H1 (cell line): ENCODE data around the gene LRRFIP1. TPM values are rescaled to one million over a fixed set of nuclear protein-coding genes. Genes with fewer than 3 reads are reported as not detected.

Experiments
- CTCF ChIA-PET: fragments of 300-600 bp; sonication (Branson Sonifier 250); formaldehyde crosslinking; loops from one replicate; lab custom pipeline; 2021; ENCODE audit not compliant: partially characterized antibody; lab: Charles Lee
- POLR2A ChIA-PET: fragments of 300-600 bp; sonication (Branson Sonifier 250); formaldehyde crosslinking; loops from one replicate; lab custom pipeline; 2021; ENCODE audit warnings: inconsistent platforms; ENCODE audit not compliant: partially characterized antibody; lab: Charles Lee
- DNase-seq, 2 experiments: peaks; one replicate each; pipeline versions ENCODE4 v3.0.0 to v3.0.0-alpha.2; 2010 to 2022; ENCODE audit warnings: low spot score in 2 of 2, low read depth in 1 of 2, mixed read lengths in 1 of 2
- FAIRE-seq: peaks from 2 replicates; lab custom pipeline; 2011; peaks lifted over from hg19 to GRCh38; lab: Jason Lieb, UNC
- H2AFZ ChIP-seq: 2 replicates; pipeline ENCODE4 v1.8.1; 2012; ENCODE audit warnings: low read length, inconsistent platforms
- H2AK5ac ChIP-seq: 2 replicates; pipeline ENCODE4 v1.6.1; 2013; ENCODE audit warnings: low read depth, low read length
- H2BK120ac ChIP-seq: replicated peaks from 2 replicates; pipeline ENCODE3; 2013; ENCODE audit warnings: low read depth, low read length, inconsistent platforms
- H2BK12ac ChIP-seq: 2 replicates; pipeline ENCODE4 v1.6.1; 2013; ENCODE audit warnings: low read depth, low read length
- H2BK15ac ChIP-seq: 2 replicates; pipeline ENCODE4 v1.6.1; 2013; ENCODE audit warnings: low read length
- H2BK20ac ChIP-seq: 2 replicates; pipeline ENCODE4 v1.6.1; 2013; ENCODE audit warnings: low read length
- H2BK5ac ChIP-seq: 2 replicates; pipeline ENCODE4 v1.6.1; 2013; ENCODE audit warnings: low read depth, low read length
- H3K14ac ChIP-seq: 2 replicates; pipeline ENCODE4 v1.6.1; 2013; ENCODE audit warnings: inconsistent platforms; ENCODE audit not compliant: insufficient read length
- H3K18ac ChIP-seq: 2 replicates; pipeline ENCODE4 v1.6.1; 2013; ENCODE audit warnings: low read length; ENCODE audit errors: extremely low read depth
- H3K23ac ChIP-seq: 2 replicates; pipeline ENCODE4 v1.6.1; 2013; ENCODE audit warnings: inconsistent platforms; ENCODE audit not compliant: insufficient read length
- H3K23me2 ChIP-seq: 2 replicates; pipeline ENCODE4 v1.6.1; 2013; ENCODE audit warnings: low read depth, low read length
- H3K27ac ChIP-seq: 2 replicates; pipeline ENCODE4 v1.6.1; 2011; ENCODE audit warnings: low read depth, low read length, inconsistent platforms
- H3K27me3 ChIP-seq, 4 experiments: replicated peaks in 1 of 4; 1 replicate in 1 of 4; 2 replicates in 3 of 4; pipeline versions ENCODE4 v1.6.1 to v1.8.1; 2011 to 2013; ENCODE audit warnings: low read length in 3 of 4, mild to moderate bottlenecking in 3 of 4, inconsistent platforms in 2 of 4, mixed read lengths in 2 of 4, moderate library complexity in 1 of 4; ENCODE audit not compliant: control insufficient read depth in 3 of 4, insufficient read depth in 3 of 4; ENCODE audit errors: extremely low read depth in 1 of 4
- H3K36me3 ChIP-seq, 4 experiments: 2 replicates each; pipeline versions ENCODE4 v1.6.1 to v1.8.1; 2011 to 2013; ENCODE audit warnings: mild to moderate bottlenecking in 4 of 4, low read length in 3 of 4, moderate library complexity in 2 of 4, control low read depth in 1 of 4, inconsistent platforms in 1 of 4; ENCODE audit not compliant: insufficient read depth in 4 of 4, control insufficient read depth in 2 of 4
- H3K4ac ChIP-seq: replicated peaks from 2 replicates; pipeline ENCODE3; 2013; ENCODE audit warnings: low read length, low read depth, mixed read lengths, inconsistent platforms; ENCODE audit not compliant: insufficient read length
- H3K4me1 ChIP-seq, 4 experiments: replicated peaks in 1 of 4; 1 replicate in 1 of 4; 2 replicates in 3 of 4; pipeline versions ENCODE4 v1.6.1 to v1.8.1; 2011 to 2013; ENCODE audit warnings: low read length in 3 of 4, inconsistent platforms in 2 of 4, mixed read lengths in 1 of 4; ENCODE audit not compliant: insufficient read depth in 4 of 4, control insufficient read depth in 3 of 4
- H3K4me2 ChIP-seq, 2 experiments: 2 replicates each; pipeline versions ENCODE4 v1.6.1 to v1.8.1; 2011 to 2013; ENCODE audit warnings: low read depth in 2 of 2, low read length in 2 of 2, control low read depth in 1 of 2, inconsistent platforms in 1 of 2, mild to moderate bottlenecking in 1 of 2; ENCODE audit not compliant: insufficient read depth in 1 of 2
- H3K4me3 ChIP-seq, 4 experiments: fragments of 200-600, 300-600 bp in 1 of 4; sonication (generic), shearing (Covaris generic), sonication (Bioruptor Twin) in 1 of 4; 2 replicates each; pipeline versions ENCODE4 v1.5.1 to v1.8.1; 2011 to 2016; ENCODE audit warnings: low read length in 4 of 4, low read depth in 3 of 4, control low read depth in 2 of 4, inconsistent platforms in 2 of 4, mild to moderate bottlenecking in 2 of 4, mixed read lengths in 1 of 4, moderate library complexity in 1 of 4; ENCODE audit not compliant: insufficient read depth in 2 of 4; ENCODE audit errors: extremely low read depth in 1 of 4
- H3K56ac ChIP-seq: replicated peaks from 2 replicates; pipeline ENCODE3; 2013; ENCODE audit warnings: low read depth, mild to moderate bottlenecking, mixed read lengths, low read length, inconsistent platforms; ENCODE audit not compliant: insufficient read length
- H3K79me1 ChIP-seq: 2 replicates; pipeline ENCODE4 v1.6.1; 2013; ENCODE audit warnings: low read depth, low read length, control low read depth
- H3K79me2 ChIP-seq, 2 experiments: 2 replicates each; pipeline versions ENCODE4 v1.6.1 to v1.8.1; 2012 to 2013; ENCODE audit warnings: low read length in 2 of 2, mild to moderate bottlenecking in 2 of 2, inconsistent platforms in 1 of 2; ENCODE audit not compliant: insufficient read depth in 2 of 2, control insufficient read depth in 1 of 2
- H3K9ac ChIP-seq, 4 experiments: replicated peaks in 1 of 4; 1 replicate in 1 of 4; 2 replicates in 3 of 4; pipeline versions ENCODE4 v1.6.1 to v1.8.1; 2011 to 2013; ENCODE audit warnings: low read depth in 3 of 4, low read length in 3 of 4, control low read depth in 2 of 4, mild to moderate bottlenecking in 2 of 4, moderate library complexity in 2 of 4, inconsistent platforms in 1 of 4; ENCODE audit errors: extremely low read depth in 1 of 4
- H3K9me3 ChIP-seq, 2 experiments: 2 replicates each; pipeline versions ENCODE4 v1.6.1 to v1.8.1; 2012 to 2013; ENCODE audit warnings: mild to moderate bottlenecking in 2 of 2, moderate library complexity in 2 of 2, control low read depth in 1 of 2, inconsistent platforms in 1 of 2, low read depth in 1 of 2, low read length in 1 of 2, mixed read lengths in 1 of 2; ENCODE audit not compliant: insufficient read depth in 2 of 2
- H4K20me1 ChIP-seq, 2 experiments: replicated peaks in 1 of 2; 2 replicates each; pipeline versions ENCODE3 to v1.8.1; 2011 to 2013; ENCODE audit warnings: inconsistent platforms in 2 of 2, low read length in 2 of 2, mild to moderate bottlenecking in 1 of 2; ENCODE audit not compliant: insufficient read depth in 2 of 2, control insufficient read depth in 1 of 2
- H4K5ac ChIP-seq: 2 replicates; pipeline ENCODE4 v1.6.1; 2013; ENCODE audit warnings: low read length, low read depth, mixed read lengths, inconsistent platforms; ENCODE audit not compliant: insufficient read length
- H4K8ac ChIP-seq: 2 replicates; pipeline ENCODE4 v1.8.0; 2013; ENCODE audit warnings: mild to moderate bottlenecking, moderate library complexity, low read length, inconsistent platforms; ENCODE audit not compliant: insufficient read depth; ENCODE audit errors: extremely low read depth
- H4K91ac ChIP-seq: replicated peaks from 2 replicates; pipeline ENCODE3; 2013; ENCODE audit warnings: low read length, mixed read lengths, inconsistent platforms; ENCODE audit not compliant: insufficient read length
- MAFK ChIP-seq: IDR thresholded peaks from 2 replicates; pipeline ENCODE4 v1.6.1; 2012; ENCODE audit warnings: low read depth, mild to moderate bottlenecking, improper control_type of control experiment, low read length
- MAX ChIP-seq: IDR thresholded peaks from 2 replicates; pipeline ENCODE4 v1.6.1; 2012; ENCODE audit warnings: inconsistent platforms
- RNF2 ChIP-seq: fragments of 200-900, 300-1000 bp; sonication (generic); IDR thresholded peaks from 2 replicates; pipeline ENCODE4 v1.7.1; 2016; ENCODE audit warnings: borderline replicate concordance, low read depth, mild to moderate bottlenecking, antibody characterized with exemption, low read length; ENCODE audit not compliant: poor library complexity, severe bottlenecking; ENCODE audit errors: missing control alignments
- SIN3A ChIP-seq, 2 experiments: IDR thresholded peaks in 1 of 2; conservative IDR thresholded peaks in 1 of 2; 2 replicates each; pipeline ENCODE4 v1.6.1; 2011 to 2012; ENCODE audit warnings: low read length in 2 of 2, improper control_type of control experiment in 1 of 2, low read depth in 1 of 2, mild to moderate bottlenecking in 1 of 2
- TCF12 ChIP-seq: IDR thresholded peaks from 2 replicates; pipeline ENCODE4 v1.6.1; 2011; ENCODE audit warnings: low read depth, mild to moderate bottlenecking, low read length
- TEAD4 ChIP-seq: IDR thresholded peaks from 2 replicates; pipeline ENCODE4 v1.6.1; 2012; ENCODE audit warnings: low read depth, low read length, inconsistent platforms, mixed read lengths
- WGBS, 2 experiments: shearing (Covaris generic) in 1 of 2; methylation state at CpG; one replicate each; pipeline versions ENCODE4 v1.1.6 to v1.1.7; 2013 to 2015; ENCODE audit warnings: low lambda C conversion rate in 2 of 2, mixed read lengths in 2 of 2, inconsistent platforms in 1 of 2, low coverage in 1 of 2, missing lambda C conversion rate in 1 of 2; ENCODE audit not compliant: insufficient replicate concordance in 2 of 2, insufficient coverage in 1 of 2, insufficient read length in 1 of 2; ENCODE audit errors: extremely low coverage in 1 of 2, missing lambda C conversion rate in 1 of 2; 5-methylcytosine and 5-hydroxymethylcytosine counted together
- polyA plus RNA-seq, 7 experiments: library from polyadenylated mRNA; depleted of rRNA in 3 of 7; stranded (reverse) in 5 of 7; unstranded in 2 of 7; fragments of >200 nt in 5 of 7; fragments of 200-250 nt in 2 of 7; gene quantifications; 1 replicate in 5 of 7; 2 replicates in 1 of 7; 4 replicates in 1 of 7; pipeline versions ENCODE4 v1.2.1 to v1.2.3, GENCODE V29; 2011 to 2013; ENCODE audit warnings: missing spikeins in 2 of 7, mixed read lengths in 2 of 7
- total RNA-seq: library from RNA; stranded (reverse); fragmentation: NEBNext Ultra II Directional; extraction: Animal tissue kit (Norgen Biotek cat#: 25700); gene quantifications from 2 replicates; pipeline ENCODE4 v1.2.1, GENCODE V29; 2021
- TF ChIP-seq, protein P1 (sequence below), 3 experiments: IDR thresholded peaks; 1 replicate in 2 of 3; 2 replicates in 1 of 3; pipeline versions ENCODE4 v1.5.1 to v1.6.1; 2011; ENCODE audit warnings: low read length in 3 of 3, mild to moderate bottlenecking in 3 of 3, inconsistent platforms in 2 of 3, low read depth in 1 of 3, moderate library complexity in 1 of 3; ENCODE audit not compliant: insufficient read depth in 1 of 3; ENCODE audit errors: control extremely low read depth in 1 of 3

The LRRFIP1 gene
- total and polyA plus RNA-seq, 2 of the 8 experiments (the other 6 are each of a cell fraction or from before 2014, with no cell fraction given): 12.1 to 75.8 TPM

GRCh38 chr2:237723602-237724001 lies 96.2 kb downstream of the LRRFIP1 start:
- ChIA-PET POLR2A (no interaction called here), CTCF (interaction anchor here (0.5 to 2.3 kb wide), 7 partner anchors 17 to 203 kb away, joined by 3 to 7 read pairs (median 3); no protein-coding TSS in a partner anchor)
- H3K27me3 ChIP-seq: no peaks in the 10 kb centered on the region
- peaks cover 8% of the 10 kb centered on the region; the same call in 1 of the 2 replicates for H3K79me1 ChIP-seq
- 66% methylated on average over 3 of the region's 3 CpGs; no CpG with 5 or more reads in 1 of the 2 experiments for WGBS, 2 experiments
- no peak overlapping the region for H3K56ac ChIP-seq
- FAIRE-seq: no peak
- TF ChIP-seq, protein P1, sequence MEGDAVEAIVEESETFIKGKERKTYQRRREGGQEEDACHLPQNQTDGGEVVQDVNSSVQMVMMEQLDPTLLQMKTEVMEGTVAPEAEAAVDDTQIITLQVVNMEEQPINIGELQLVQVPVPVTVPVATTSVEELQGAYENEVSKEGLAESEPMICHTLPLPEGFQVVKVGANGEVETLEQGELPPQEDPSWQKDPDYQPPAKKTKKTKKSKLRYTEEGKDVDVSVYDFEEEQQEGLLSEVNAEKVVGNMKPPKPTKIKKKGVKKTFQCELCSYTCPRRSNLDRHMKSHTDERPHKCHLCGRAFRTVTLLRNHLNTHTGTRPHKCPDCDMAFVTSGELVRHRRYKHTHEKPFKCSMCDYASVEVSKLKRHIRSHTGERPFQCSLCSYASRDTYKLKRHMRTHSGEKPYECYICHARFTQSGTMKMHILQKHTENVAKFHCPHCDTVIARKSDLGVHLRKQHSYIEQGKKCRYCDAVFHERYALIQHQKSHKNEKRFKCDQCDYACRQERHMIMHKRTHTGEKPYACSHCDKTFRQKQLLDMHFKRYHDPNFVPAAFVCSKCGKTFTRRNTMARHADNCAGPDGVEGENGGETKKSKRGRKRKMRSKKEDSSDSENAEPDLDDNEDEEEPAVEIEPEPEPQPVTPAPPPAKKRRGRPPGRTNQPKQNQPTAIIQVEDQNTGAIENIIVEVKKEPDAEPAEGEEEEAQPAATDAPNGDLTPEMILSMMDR (IDR thresholded peaks at IDR 0.05; ENCODE audit: control extremely low read depth in 1 of 3, insufficient read depth in 1 of 3, low read depth in 1 of 3, low read length in 3 of 3): peak in 1 of 3 experiments; percentile 8; a peak in 1 of 4 replicates
- TF ChIP-seq TCF12 (peak; percentile 89), MAX (0 out of 2 replicates have a peak, but pooled peaks have one; percentile 18), MAFK (no peak), TEAD4 (peak; percentile 40; the same call in 1 of the 2 replicates), RNF2 (no peak), SIN3A (conservative IDR thresholded peaks at IDR 0.05 in 1 of 2, IDR thresholded peaks at IDR 0.05 in 1 of 2; ENCODE audit: low read depth in 1 of 2, low read length in 2 of 2) (peak; percentile 91 to 93)
- no peak overlapping the region for H2BK12ac ChIP-seq
- no peak overlapping the region for H4K5ac ChIP-seq
- no peak overlapping the region for H3K4ac ChIP-seq
- no peaks in the 10 kb centered on the region for H3K23me2 ChIP-seq
- H3K79me2 ChIP-seq: peaks cover 0 to 28% of the 10 kb centered on the region in 2 experiments; a peak in 2 of 4 replicates
- no peak overlapping the region for H4K91ac ChIP-seq
- H3K4me2 ChIP-seq: no peak overlapping the region; a peak in 1 of 4 replicates
- H3K27ac ChIP-seq: no peak overlapping the region
- H2AFZ ChIP-seq: no peak overlapping the region
- H4K20me1 ChIP-seq: peaks cover 0 to 7% of the 10 kb centered on the region in 2 experiments
- no peak overlapping the region for H2BK15ac ChIP-seq
- H3K14ac ChIP-seq: no peak overlapping the region
- no peaks in the 10 kb centered on the region for H3K9me3 ChIP-seq
- no peak overlapping the region for H4K8ac ChIP-seq
- H3K9ac ChIP-seq: no peak overlapping the region
- H3K4me1 ChIP-seq: peaks cover 0 to 7% (median 4%) of the 10 kb centered on the region in 4 experiments; a peak in 4 of 7 replicates
- DNase-seq: no peak
- H2AK5ac ChIP-seq: no peak overlapping the region
- H2BK20ac ChIP-seq: no peak overlapping the region
- no peak overlapping the region; the same call in 1 of the 2 replicates for H2BK5ac ChIP-seq
- no peak overlapping the region for H2BK120ac ChIP-seq
- H3K23ac ChIP-seq: no peak overlapping the region
- no peak overlapping the region for H3K18ac ChIP-seq
- no peak overlapping the region for H3K4me3 ChIP-seq
- no peaks in the 10 kb centered on the region; a peak in 1 of 8 replicates for H3K36me3 ChIP-seq
